Measurements from ENCODE around the gene SERPINE1.
"Not testable (repeated sequence)": the region's sequence is repeated elsewhere in the genome, so short reads cannot be mapped to it uniquely, and the experiment has no call there.

SERPINE1 gene

DNA sequence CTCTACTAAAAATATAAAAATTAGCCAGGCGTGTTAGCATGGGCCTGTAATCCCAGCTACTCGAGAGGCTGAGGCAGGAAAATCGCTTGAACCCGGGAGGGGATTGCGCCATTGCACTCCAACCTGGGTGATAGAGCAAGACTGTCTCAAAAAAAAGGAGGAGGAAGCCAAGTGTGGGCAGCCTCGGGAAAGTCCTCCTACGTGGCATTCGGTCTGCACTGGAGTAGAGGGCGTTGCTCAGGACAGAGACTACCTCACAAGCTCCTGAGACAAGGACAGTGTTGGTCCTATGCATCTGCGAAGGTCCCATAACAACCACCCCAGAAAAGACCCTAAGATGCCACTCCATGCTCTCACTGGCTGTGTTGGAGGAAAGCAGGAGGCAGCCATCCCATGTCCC, 10.0 kb upstream of the SERPINE1 start:
- DNase-seq (ENCODE audit: low spot score) (no peak), ATAC-seq (ENCODE audit: low read depth) (no peak)
- Histone ChIP-seq H3K36me3 (ENCODE audit: low read depth) (no peaks in the 10 kb centered on the region), H3K9me3 (ENCODE audit: severe bottlenecking) (no peaks in the 10 kb centered on the region), H3K27me3 (ENCODE audit: insufficient read depth, poor library complexity, severe bottlenecking) (no peaks in the 10 kb centered on the region), H3K4me1 (ENCODE audit: insufficient read depth, poor library complexity, severe bottlenecking) (peaks cover 13% of the 10 kb centered on the region), H3K27ac (ENCODE audit: poor library complexity, severe bottlenecking) (peak overlapping the region; percentile 89), H3K4me3 (ENCODE audit: severe bottlenecking) (no peak overlapping the region)
- TF ChIP-seq, protein P1, sequence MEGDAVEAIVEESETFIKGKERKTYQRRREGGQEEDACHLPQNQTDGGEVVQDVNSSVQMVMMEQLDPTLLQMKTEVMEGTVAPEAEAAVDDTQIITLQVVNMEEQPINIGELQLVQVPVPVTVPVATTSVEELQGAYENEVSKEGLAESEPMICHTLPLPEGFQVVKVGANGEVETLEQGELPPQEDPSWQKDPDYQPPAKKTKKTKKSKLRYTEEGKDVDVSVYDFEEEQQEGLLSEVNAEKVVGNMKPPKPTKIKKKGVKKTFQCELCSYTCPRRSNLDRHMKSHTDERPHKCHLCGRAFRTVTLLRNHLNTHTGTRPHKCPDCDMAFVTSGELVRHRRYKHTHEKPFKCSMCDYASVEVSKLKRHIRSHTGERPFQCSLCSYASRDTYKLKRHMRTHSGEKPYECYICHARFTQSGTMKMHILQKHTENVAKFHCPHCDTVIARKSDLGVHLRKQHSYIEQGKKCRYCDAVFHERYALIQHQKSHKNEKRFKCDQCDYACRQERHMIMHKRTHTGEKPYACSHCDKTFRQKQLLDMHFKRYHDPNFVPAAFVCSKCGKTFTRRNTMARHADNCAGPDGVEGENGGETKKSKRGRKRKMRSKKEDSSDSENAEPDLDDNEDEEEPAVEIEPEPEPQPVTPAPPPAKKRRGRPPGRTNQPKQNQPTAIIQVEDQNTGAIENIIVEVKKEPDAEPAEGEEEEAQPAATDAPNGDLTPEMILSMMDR (IDR thresholded peaks at IDR 0.05; ENCODE audit: poor library complexity, severe bottlenecking): no peak

- Histone ChIP-seq H3K9me3 (ENCODE audit: severe bottlenecking) (no peaks in the 10 kb centered on the region), H3K27me3 (ENCODE audit: insufficient read depth, poor library complexity, severe bottlenecking) (no peaks in the 10 kb centered on the region), H3K27ac (ENCODE audit: poor library complexity, severe bottlenecking) (peak overlapping the region; percentile 89), H3K4me1 (ENCODE audit: insufficient read depth, poor library complexity, severe bottlenecking) (peaks cover 19% of the 10 kb centered on the region), H3K4me3 (ENCODE audit: severe bottlenecking) (no peak overlapping the region), H3K36me3 (ENCODE audit: low read depth) (no peaks in the 10 kb centered on the region)
- ATAC-seq (ENCODE audit: low read depth) (no peak), DNase-seq (ENCODE audit: low spot score) (no peak)
- TF ChIP-seq, protein P1 (IDR thresholded peaks at IDR 0.05; ENCODE audit: poor library complexity, severe bottlenecking): no peak
Measured at GRCh38 chr7:101118856-101119255, 8.0 kb upstream of the SERPINE1 start.

- no peak for ATAC-seq (ENCODE audit: low read depth)
- no peak for DNase-seq (ENCODE audit: low spot score)
- Histone ChIP-seq H3K27me3 (ENCODE audit: insufficient read depth, poor library complexity, severe bottlenecking) (no peaks in the 10 kb centered on the region), H3K27ac (ENCODE audit: poor library complexity, severe bottlenecking) (peak overlapping the region; percentile 89), H3K4me1 (ENCODE audit: insufficient read depth, poor library complexity, severe bottlenecking) (peaks cover 15% of the 10 kb centered on the region), H3K36me3 (ENCODE audit: low read depth) (no peaks in the 10 kb centered on the region), H3K9me3 (ENCODE audit: severe bottlenecking) (no peaks in the 10 kb centered on the region), H3K4me3 (ENCODE audit: severe bottlenecking) (no peak overlapping the region)
- TF ChIP-seq, protein P1 (IDR thresholded peaks at IDR 0.05; ENCODE audit: poor library complexity, severe bottlenecking): no peak
Measured at GRCh38 chr7:101119876-101120275, 7.0 kb upstream of the SERPINE1 start.

DNA sequence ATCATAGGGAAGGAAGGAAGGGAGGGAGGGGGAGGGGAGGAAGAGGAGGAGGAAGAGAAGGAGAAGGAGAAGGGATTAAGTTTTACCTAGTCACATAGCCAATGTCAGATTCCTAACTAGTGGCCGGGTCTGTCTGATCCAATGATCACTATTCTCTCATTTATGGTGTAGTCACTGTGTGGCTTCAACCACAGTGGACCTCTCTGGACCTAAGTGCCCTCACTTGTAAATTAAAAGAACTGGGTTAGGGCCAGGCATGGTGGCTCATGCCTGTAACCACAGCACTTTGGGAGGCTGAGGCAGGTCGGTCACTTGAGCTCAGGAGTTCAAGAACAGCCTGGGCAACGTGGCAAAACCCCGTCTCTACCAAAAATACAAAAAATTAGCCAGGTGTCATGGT, 6.6 kb upstream of the SERPINE1 start:
- Histone ChIP-seq H3K4me1 (ENCODE audit: insufficient read depth, poor library complexity, severe bottlenecking) (peaks cover 15% of the 10 kb centered on the region), H3K27ac (ENCODE audit: poor library complexity, severe bottlenecking) (peak overlapping the region; percentile 89), H3K27me3 (ENCODE audit: insufficient read depth, poor library complexity, severe bottlenecking) (no peaks in the 10 kb centered on the region), H3K9me3 (ENCODE audit: severe bottlenecking) (no peaks in the 10 kb centered on the region), H3K36me3 (ENCODE audit: low read depth) (no peaks in the 10 kb centered on the region), H3K4me3 (ENCODE audit: severe bottlenecking) (no peak overlapping the region)
- ATAC-seq (ENCODE audit: low read depth): no peak
- DNase-seq (ENCODE audit: low spot score): no peak
- TF ChIP-seq, protein P1 (IDR thresholded peaks at IDR 0.05; ENCODE audit: poor library complexity, severe bottlenecking): no peak

DNA sequence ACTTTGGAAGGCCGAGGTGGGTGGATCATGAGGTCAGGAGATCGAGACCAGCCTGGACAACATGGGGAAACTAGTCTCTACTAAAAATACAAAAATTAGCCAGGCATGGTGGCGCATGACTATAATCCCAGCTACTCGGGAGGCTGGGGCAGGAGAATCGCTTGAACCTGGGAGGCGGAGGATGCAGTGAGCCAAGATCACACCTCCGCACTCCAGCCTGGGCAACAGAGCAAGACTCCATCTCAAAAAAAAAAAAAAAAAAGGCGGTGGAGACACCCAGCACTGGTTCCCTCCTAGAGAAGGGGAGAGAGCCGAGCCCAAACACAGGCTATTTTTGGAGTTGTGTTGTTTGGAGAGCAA, 5.3 kb upstream of the SERPINE1 start:
- H3K27ac ChIP-seq (ENCODE audit: poor library complexity, severe bottlenecking): peak overlapping the region; percentile 89
- H3K4me1 ChIP-seq (ENCODE audit: insufficient read depth, poor library complexity, severe bottlenecking): peaks cover 27% of the 10 kb centered on the region
- not testable (repeated sequence) for H3K36me3 ChIP-seq (ENCODE audit: low read depth); DNase-seq (ENCODE audit: low spot score); ATAC-seq (ENCODE audit: low read depth); H3K4me3 ChIP-seq (ENCODE audit: severe bottlenecking); H3K9me3 ChIP-seq (ENCODE audit: severe bottlenecking); H3K27me3 ChIP-seq (ENCODE audit: insufficient read depth, poor library complexity, severe bottlenecking)

Data from RWPE2 (cell line).